ENCODE data around the gene MAEA. TPM values are rescaled to one million over a fixed set of nuclear protein-coding genes. Genes with fewer than 3 reads are reported as not detected.

The MAEA gene
- 10 to 100 TPM; 26.7 to 39.6 (median 33.2) TPM for total RNA-seq
- 10 to 100 TPM; 30.3 to 41.6 (median 38.9) TPM for polyA plus RNA-seq
- long read RNA-seq, donor 1, transcript MAEA-202 (9 exons, 2,222 nt): major isoform, 32 of 47 reads
- long read RNA-seq, donor 1, partial matches to known transcripts: 3 of 47 reads
- long read RNA-seq, donor 1, other reads (novel, unspliced or antisense): 10 of 47 reads
- long read RNA-seq, donor 2, transcript MAEA-202 (9 exons, 2,222 nt): major isoform, 95 of 130 reads
- long read RNA-seq, donor 2, partial matches to known transcripts: 10 of 130 reads
- long read RNA-seq, donor 2, other reads (novel, unspliced or antisense): 19 of 130 reads

GRCh38 chr4:1289207-1290164 lies at the start of gene MAEA:
Gene MAEA (plus strand): TSS chr4:1289891. CDS start chr4:1289914, 23 bp downstream.
- intact Hi-C loops (cut with DNase I): loop anchor here (5.0 kb wide), 2 partner anchors 37 to 58 kb away; partner anchors contain the start of gene UVSSA (in 2 of the 2)
- no peaks in the 10 kb centered on the region for H3K9me3 ChIP-seq
- peak within 1 kb of the TSS; percentile 98 for H3K4me3 ChIP-seq
- H3K27ac ChIP-seq: peak within 1 kb of the TSS; percentile 95
- peaks cover 26% of the 10 kb centered on the region for H3K4me1 ChIP-seq
- H3K27me3 ChIP-seq (ENCODE audit: insufficient read depth in 3 of 3, low read length in 2 of 3): no peaks in the 10 kb centered on the region
- TF ChIP-seq CTCF (IDR thresholded peaks at IDR 0.05): no peak
- 0 to 1% (median 1%) methylated on average over 92 to 95 of the region's 95 CpGs for WGBS, 3 donors
- DNase-seq (peak; percentile 97 to 98), ATAC-seq (peak; percentile 98 to 99 (median 99))
- H3K36me3 ChIP-seq (ENCODE audit: insufficient read depth in 1 of 2, low read depth in 1 of 2): no peaks in the 10 kb centered on the region

- intact Hi-C loops (cut with DNase I): no loop called here
- Histone ChIP-seq H3K4me3 (no peak overlapping the region), H3K36me3 (ENCODE audit: insufficient read depth in 1 of 2, low read depth in 1 of 2) (peaks cover 0 to 36% of the 10 kb centered on the region in 2 donors), H3K4me1 (peaks cover 45% of the 10 kb centered on the region), H3K9me3 (no peaks in the 10 kb centered on the region), H3K27ac (peak overlapping the region; percentile 67), H3K27me3 (ENCODE audit: insufficient read depth in 3 of 3, low read length in 2 of 3) (no peaks in the 10 kb centered on the region)
- ATAC-seq (no peak), DNase-seq (peak in 1 of 2 donors; percentile 41)
- TF ChIP-seq CTCF (IDR thresholded peaks at IDR 0.05): no peak
- 88 to 94% (median 89%) methylated on average over 22 of the region's 22 CpGs for WGBS, 3 donors
These were observed 49.8 kb upstream of the MAEA start for GRCh38 chr4:1239950-1240307.

- intact Hi-C loops (cut with DNase I): no loop called here
- no peak for ATAC-seq
- Histone ChIP-seq H3K27ac (no peak overlapping the region), H3K9me3 (no peaks in the 10 kb centered on the region), H3K36me3 (ENCODE audit: insufficient read depth in 1 of 2, low read depth in 1 of 2) (peaks cover 0 to 26% of the 10 kb centered on the region in 2 donors), H3K4me1 (peaks cover 55% of the 10 kb centered on the region), H3K27me3 (ENCODE audit: insufficient read depth in 3 of 3, low read length in 2 of 3) (no peaks in the 10 kb centered on the region), H3K4me3 (no peak overlapping the region)
- DNase-seq: peak in 1 of 2 donors; percentile 50
- TF ChIP-seq CTCF (IDR thresholded peaks at IDR 0.05): no peak
- 86 to 91% (median 87%) methylated on average over 37 of the region's 37 CpGs for WGBS, 3 donors
These were observed 48.8 kb upstream of the MAEA start for GRCh38 chr4:1240721-1241465.

- DNase-seq (peak in 1 of 2 donors; percentile 49), ATAC-seq (no peak)
- Histone ChIP-seq H3K4me3 (no peak overlapping the region), H3K4me1 (peaks cover 61% of the 10 kb centered on the region), H3K27ac (no peak overlapping the region), H3K9me3 (no peaks in the 10 kb centered on the region), H3K27me3 (ENCODE audit: insufficient read depth in 3 of 3, low read length in 2 of 3) (no peaks in the 10 kb centered on the region), H3K36me3 (ENCODE audit: insufficient read depth in 1 of 2, low read depth in 1 of 2) (peaks cover 0 to 23% of the 10 kb centered on the region in 2 donors)
- TF ChIP-seq CTCF (IDR thresholded peaks at IDR 0.05): no peak
- intact Hi-C loops (cut with DNase I): no loop called here
- 85 to 89% (median 88%) methylated on average over 20 to 21 of the region's 21 CpGs for WGBS, 3 donors
These were observed 48.2 kb upstream of the MAEA start for GRCh38 chr4:1241466-1241935.

Measured in psoas muscle (tissue), 8 donors.